ENCODE data around the gene FABP7.

GRCh38 chr6:122817358-122817757 is 37.8 kb downstream of the FABP7 start:
- no peak for TF ChIP-seq POLR2AphosphoS5 (IDR thresholded peaks at IDR 0.05; ENCODE audit: low read depth, low read length)
- no peak for TF ChIP-seq ATF3 (IDR thresholded peaks at IDR 0.05)
